ENCODE data around the gene CD6. TPM values are rescaled to one million over a fixed set of nuclear protein-coding genes. Genes with fewer than 3 reads are reported as not detected.
A peak's percentile ranks its signal among the peaks of the same experiment; 100 is the strongest.

The CD6 gene
- polyA plus RNA-seq, 2 of the 4 experiments (the other 2 are of a cell fraction), result 0.06 TPM

GRCh38 chr11:61000426-61000825 is 28.9 kb downstream of the CD6 start:
- Histone ChIP-seq H3K4me2 (no peak overlapping the region), H3K27ac (no peak overlapping the region), H3K4me3 (no peak overlapping the region), H3K9me3 (no peaks in the 10 kb centered on the region), H3K4me1 (peaks cover 11% of the 10 kb centered on the region)
- FAIRE-seq (no peak), ATAC-seq (peak in 1 of 2 experiments; percentile 33; a peak in 2 of 6 replicates), DNase-seq (ENCODE audit: low read depth in 1 of 2, low spot score in 1 of 2) (no peak)
- ChIA-PET POLR2A (no interaction called here), CTCF (no interaction called here)
- 44% methylated on average over 11 of the region's 11 CpGs for WGBS (ENCODE audit: missing lambda C conversion rate)
- TF ChIP-seq TFCP2L1 (CRISPR knock-in tag; IDR thresholded peaks at IDR 0.05) (no peak), MAX (IDR thresholded peaks at IDR 0.05) (no peak), CHD4 (IDR thresholded peaks at IDR 0.05; ENCODE audit: borderline replicate concordance) (no peak), TP53 (CRISPR knock-in tag; IDR thresholded peaks at IDR 0.05) (no peak), RARB (CRISPR knock-in tag; IDR thresholded peaks at IDR 0.05) (no peak), ZSCAN20 (CRISPR knock-in tag; IDR thresholded peaks at IDR 0.05) (no peak), ZC3H11A (IDR thresholded peaks at IDR 0.05) (no peak), KDM1A (IDR thresholded peaks at IDR 0.05; ENCODE audit: low read depth) (no peak), HOXA7 (CRISPR knock-in tag; IDR thresholded peaks at IDR 0.05) (no peak), KDM5A (IDR thresholded peaks at IDR 0.05) (no peak)

- DNase-seq (ENCODE audit: low read depth in 1 of 2, low spot score in 1 of 2), result no peak
- Histone ChIP-seq H3K4me1 (no peaks in the 10 kb centered on the region), H3K4me3 (no peak overlapping the region), H3K9me3 (no peaks in the 10 kb centered on the region), H3K27ac (no peak overlapping the region), H3K4me2 (no peak overlapping the region)
- TF ChIP-seq HDAC2 (IDR thresholded peaks at IDR 0.05) (no peak), ESRRA (IDR thresholded peaks at IDR 0.05; ENCODE audit: borderline replicate concordance, low read length) (no peak), FOSB (CRISPR knock-in tag; IDR thresholded peaks at IDR 0.05) (no peak), MAZ (IDR thresholded peaks at IDR 0.05; ENCODE audit: borderline replicate concordance, low read depth, low read length) (no peak), NR3C1 (IDR thresholded peaks at IDR 0.05) (no peak), HOXA7 (CRISPR knock-in tag; IDR thresholded peaks at IDR 0.05) (no peak), RAD21 (conservative IDR thresholded peaks at IDR 0.05 in 1 of 2, IDR thresholded peaks at IDR 0.05 in 1 of 2) (no peak), FOXS1 (CRISPR knock-in tag; IDR thresholded peaks at IDR 0.05) (no peak), BHLHE40 (IDR thresholded peaks at IDR 0.05; ENCODE audit: low read depth, low read length) (no peak), MAX (IDR thresholded peaks at IDR 0.05) (no peak)
- no peak for ATAC-seq
- CTCF ChIA-PET, result no interaction called here
- WGBS (ENCODE audit: missing lambda C conversion rate), result 81% methylated on average over 3 of the region's 3 CpGs
- no peak for FAIRE-seq
- POLR2A ChIA-PET, result no interaction called here
These were observed 30.5 kb downstream of the CD6 start for GRCh38 chr11:61001931-61002330.

GRCh38 chr11:61002598-61002997 is 31.1 kb downstream of the CD6 start:
- Histone ChIP-seq H3K9me3 (no peaks in the 10 kb centered on the region), H3K4me2 (no peak overlapping the region), H3K4me3 (no peak overlapping the region), H3K4me1 (0 out of 3 replicates have a peak, but pooled peaks cover 4% of the 10 kb centered on the region), H3K27ac (no peak overlapping the region)
- no peak for DNase-seq (ENCODE audit: low read depth in 1 of 2, low spot score in 1 of 2)
- ATAC-seq, result no peak
- FAIRE-seq, result no peak
- no peak for TF ChIP-seq RAD21 (conservative IDR thresholded peaks at IDR 0.05 in 1 of 2, IDR thresholded peaks at IDR 0.05 in 1 of 2)
- TF ChIP-seq ZC3H11A (IDR thresholded peaks at IDR 0.05), result no peak
- TF ChIP-seq CHD2 (IDR thresholded peaks at IDR 0.05; ENCODE audit: low read length, partially characterized antibody), result no peak
- no peak for TF ChIP-seq TFCP2L1 (CRISPR knock-in tag; IDR thresholded peaks at IDR 0.05)
- TF ChIP-seq CEBPB (IDR thresholded peaks at IDR 0.05), result no peak
- no peak for TF ChIP-seq HEYL (CRISPR knock-in tag; IDR thresholded peaks at IDR 0.05)
- no peak for TF ChIP-seq JUNB (IDR thresholded peaks at IDR 0.05)
- no peak for TF ChIP-seq USF2 (IDR thresholded peaks at IDR 0.05)
- no peak for TF ChIP-seq JUN (IDR thresholded peaks at IDR 0.05)
- TF ChIP-seq PHF8 (IDR thresholded peaks at IDR 0.05; ENCODE audit: borderline replicate concordance, low read depth), result no peak
- TF ChIP-seq HOXB5 (CRISPR knock-in tag; IDR thresholded peaks at IDR 0.05), result no peak
- no peak for TF ChIP-seq EP300 (IDR thresholded peaks at IDR 0.05)
- TF ChIP-seq NR3C1 (IDR thresholded peaks at IDR 0.05), result no peak
- TF ChIP-seq EHMT2 (IDR thresholded peaks at IDR 0.05; ENCODE audit: low read depth), result no peak
- TF ChIP-seq POLR2AphosphoS2 (conservative IDR thresholded peaks at IDR 0.05; ENCODE audit: low read length), result no peak
- TF ChIP-seq TP53 (CRISPR knock-in tag; IDR thresholded peaks at IDR 0.05), result no peak
- no peak for TF ChIP-seq SMC3 (IDR thresholded peaks at IDR 0.05)
- TF ChIP-seq HOXA7 (CRISPR knock-in tag; IDR thresholded peaks at IDR 0.05), result no peak
- TF ChIP-seq ZNF302 (CRISPR knock-in tag; IDR thresholded peaks at IDR 0.05), result no peak
- POLR2A ChIA-PET, result no interaction called here
- CTCF ChIA-PET, result no interaction called here
- 69% methylated on average over 7 of the region's 7 CpGs for WGBS (ENCODE audit: missing lambda C conversion rate)
